H1 (cell line): ENCODE data around the gene RCSD1. TPM values are rescaled to one million over a fixed set of nuclear protein-coding genes. Genes with fewer than 3 reads are reported as not detected.

Source experiments
- CTCF ChIA-PET: fragments of 300-600 bp; sonication (Branson Sonifier 250); formaldehyde crosslinking; loops from one replicate; lab custom pipeline; 2021; ENCODE audit not compliant: partially characterized antibody; lab: Charles Lee
- POLR2A ChIA-PET: fragments of 300-600 bp; sonication (Branson Sonifier 250); formaldehyde crosslinking; loops from one replicate; lab custom pipeline; 2021; ENCODE audit warnings: inconsistent platforms; ENCODE audit not compliant: partially characterized antibody; lab: Charles Lee
- DNase-seq, 2 experiments: peaks; one replicate each; pipeline versions ENCODE4 v3.0.0 to v3.0.0-alpha.2; 2010 to 2022; ENCODE audit warnings: low spot score in 2 of 2, low read depth in 1 of 2, mixed read lengths in 1 of 2
- FAIRE-seq: peaks from 2 replicates; lab custom pipeline; 2011; peaks lifted over from hg19 to GRCh38; lab: Jason Lieb, UNC
- H2AFZ ChIP-seq: 2 replicates; pipeline ENCODE4 v1.8.1; 2012; ENCODE audit warnings: low read length, inconsistent platforms
- H2AK5ac ChIP-seq: 2 replicates; pipeline ENCODE4 v1.6.1; 2013; ENCODE audit warnings: low read depth, low read length
- H2BK120ac ChIP-seq: replicated peaks from 2 replicates; pipeline ENCODE3; 2013; ENCODE audit warnings: low read depth, low read length, inconsistent platforms
- H2BK12ac ChIP-seq: 2 replicates; pipeline ENCODE4 v1.6.1; 2013; ENCODE audit warnings: low read depth, low read length
- H2BK15ac ChIP-seq: 2 replicates; pipeline ENCODE4 v1.6.1; 2013; ENCODE audit warnings: low read length
- H2BK20ac ChIP-seq: 2 replicates; pipeline ENCODE4 v1.6.1; 2013; ENCODE audit warnings: low read length
- H2BK5ac ChIP-seq: 2 replicates; pipeline ENCODE4 v1.6.1; 2013; ENCODE audit warnings: low read depth, low read length
- H3K14ac ChIP-seq: 2 replicates; pipeline ENCODE4 v1.6.1; 2013; ENCODE audit warnings: inconsistent platforms; ENCODE audit not compliant: insufficient read length
- H3K18ac ChIP-seq: 2 replicates; pipeline ENCODE4 v1.6.1; 2013; ENCODE audit warnings: low read length; ENCODE audit errors: extremely low read depth
- H3K23ac ChIP-seq: 2 replicates; pipeline ENCODE4 v1.6.1; 2013; ENCODE audit warnings: inconsistent platforms; ENCODE audit not compliant: insufficient read length
- H3K23me2 ChIP-seq: 2 replicates; pipeline ENCODE4 v1.6.1; 2013; ENCODE audit warnings: low read depth, low read length
- H3K27ac ChIP-seq: 2 replicates; pipeline ENCODE4 v1.6.1; 2011; ENCODE audit warnings: low read depth, low read length, inconsistent platforms
- H3K27me3 ChIP-seq, 4 experiments: replicated peaks in 1 of 4; 1 replicate in 1 of 4; 2 replicates in 3 of 4; pipeline versions ENCODE4 v1.6.1 to v1.8.1; 2011 to 2013; ENCODE audit warnings: low read length in 3 of 4, mild to moderate bottlenecking in 3 of 4, inconsistent platforms in 2 of 4, mixed read lengths in 2 of 4, moderate library complexity in 1 of 4; ENCODE audit not compliant: control insufficient read depth in 3 of 4, insufficient read depth in 3 of 4; ENCODE audit errors: extremely low read depth in 1 of 4
- H3K36me3 ChIP-seq, 4 experiments: 2 replicates each; pipeline versions ENCODE4 v1.6.1 to v1.8.1; 2011 to 2013; ENCODE audit warnings: mild to moderate bottlenecking in 4 of 4, low read length in 3 of 4, moderate library complexity in 2 of 4, control low read depth in 1 of 4, inconsistent platforms in 1 of 4; ENCODE audit not compliant: insufficient read depth in 4 of 4, control insufficient read depth in 2 of 4
- H3K4ac ChIP-seq: replicated peaks from 2 replicates; pipeline ENCODE3; 2013; ENCODE audit warnings: low read length, low read depth, mixed read lengths, inconsistent platforms; ENCODE audit not compliant: insufficient read length
- H3K4me1 ChIP-seq, 4 experiments: replicated peaks in 1 of 4; 1 replicate in 1 of 4; 2 replicates in 3 of 4; pipeline versions ENCODE4 v1.6.1 to v1.8.1; 2011 to 2013; ENCODE audit warnings: low read length in 3 of 4, inconsistent platforms in 2 of 4, mixed read lengths in 1 of 4; ENCODE audit not compliant: insufficient read depth in 4 of 4, control insufficient read depth in 3 of 4
- H3K4me2 ChIP-seq, 2 experiments: 2 replicates each; pipeline versions ENCODE4 v1.6.1 to v1.8.1; 2011 to 2013; ENCODE audit warnings: low read depth in 2 of 2, low read length in 2 of 2, control low read depth in 1 of 2, inconsistent platforms in 1 of 2, mild to moderate bottlenecking in 1 of 2; ENCODE audit not compliant: insufficient read depth in 1 of 2
- H3K4me3 ChIP-seq, 4 experiments: fragments of 200-600, 300-600 bp in 1 of 4; sonication (generic), shearing (Covaris generic), sonication (Bioruptor Twin) in 1 of 4; 2 replicates each; pipeline versions ENCODE4 v1.5.1 to v1.8.1; 2011 to 2016; ENCODE audit warnings: low read length in 4 of 4, low read depth in 3 of 4, control low read depth in 2 of 4, inconsistent platforms in 2 of 4, mild to moderate bottlenecking in 2 of 4, mixed read lengths in 1 of 4, moderate library complexity in 1 of 4; ENCODE audit not compliant: insufficient read depth in 2 of 4; ENCODE audit errors: extremely low read depth in 1 of 4
- H3K56ac ChIP-seq: replicated peaks from 2 replicates; pipeline ENCODE3; 2013; ENCODE audit warnings: low read depth, mild to moderate bottlenecking, mixed read lengths, low read length, inconsistent platforms; ENCODE audit not compliant: insufficient read length
- H3K79me1 ChIP-seq: 2 replicates; pipeline ENCODE4 v1.6.1; 2013; ENCODE audit warnings: low read depth, low read length, control low read depth
- H3K79me2 ChIP-seq, 2 experiments: 2 replicates each; pipeline versions ENCODE4 v1.6.1 to v1.8.1; 2012 to 2013; ENCODE audit warnings: low read length in 2 of 2, mild to moderate bottlenecking in 2 of 2, inconsistent platforms in 1 of 2; ENCODE audit not compliant: insufficient read depth in 2 of 2, control insufficient read depth in 1 of 2
- H3K9ac ChIP-seq, 4 experiments: replicated peaks in 1 of 4; 1 replicate in 1 of 4; 2 replicates in 3 of 4; pipeline versions ENCODE4 v1.6.1 to v1.8.1; 2011 to 2013; ENCODE audit warnings: low read depth in 3 of 4, low read length in 3 of 4, control low read depth in 2 of 4, mild to moderate bottlenecking in 2 of 4, moderate library complexity in 2 of 4, inconsistent platforms in 1 of 4; ENCODE audit errors: extremely low read depth in 1 of 4
- H3K9me3 ChIP-seq, 2 experiments: 2 replicates each; pipeline versions ENCODE4 v1.6.1 to v1.8.1; 2012 to 2013; ENCODE audit warnings: mild to moderate bottlenecking in 2 of 2, moderate library complexity in 2 of 2, control low read depth in 1 of 2, inconsistent platforms in 1 of 2, low read depth in 1 of 2, low read length in 1 of 2, mixed read lengths in 1 of 2; ENCODE audit not compliant: insufficient read depth in 2 of 2
- H4K20me1 ChIP-seq, 2 experiments: replicated peaks in 1 of 2; 2 replicates each; pipeline versions ENCODE3 to v1.8.1; 2011 to 2013; ENCODE audit warnings: inconsistent platforms in 2 of 2, low read length in 2 of 2, mild to moderate bottlenecking in 1 of 2; ENCODE audit not compliant: insufficient read depth in 2 of 2, control insufficient read depth in 1 of 2
- H4K5ac ChIP-seq: 2 replicates; pipeline ENCODE4 v1.6.1; 2013; ENCODE audit warnings: low read length, low read depth, mixed read lengths, inconsistent platforms; ENCODE audit not compliant: insufficient read length
- H4K8ac ChIP-seq: 2 replicates; pipeline ENCODE4 v1.8.0; 2013; ENCODE audit warnings: mild to moderate bottlenecking, moderate library complexity, low read length, inconsistent platforms; ENCODE audit not compliant: insufficient read depth; ENCODE audit errors: extremely low read depth
- H4K91ac ChIP-seq: replicated peaks from 2 replicates; pipeline ENCODE3; 2013; ENCODE audit warnings: low read length, mixed read lengths, inconsistent platforms; ENCODE audit not compliant: insufficient read length
- EGR1 ChIP-seq: IDR thresholded peaks from 2 replicates; pipeline ENCODE4 v1.6.1; 2011; ENCODE audit warnings: low read depth, low read length, borderline replicate concordance
- EZH2 ChIP-seq: fragments of 200-600 bp; sonication (generic); IDR thresholded peaks from 2 replicates; pipeline ENCODE4 v1.7.1; 2012; ENCODE audit warnings: low read depth, mild to moderate bottlenecking, moderate library complexity, low read length, inconsistent platforms; ENCODE audit not compliant: severe bottlenecking
- NANOG ChIP-seq: IDR thresholded peaks from 2 replicates; pipeline ENCODE4 v1.6.1; 2011; ENCODE audit warnings: low read length, low read depth, mild to moderate bottlenecking, inconsistent platforms; ENCODE audit not compliant: insufficient read depth, poor library complexity, severe bottlenecking
- NRF1 ChIP-seq: IDR thresholded peaks from 2 replicates; pipeline ENCODE4 v1.6.1; 2011; ENCODE audit warnings: mild to moderate bottlenecking, low read depth, low read length, improper control_type of control experiment
- POU5F1 ChIP-seq: IDR thresholded peaks from 2 replicates; pipeline ENCODE4 v1.6.1; 2011; ENCODE audit warnings: low read depth, mild to moderate bottlenecking, low read length, moderate library complexity
- RFX5 ChIP-seq: IDR thresholded peaks from 2 replicates; pipeline ENCODE4 v1.6.1; 2011; ENCODE audit warnings: low read depth, low read length, improper control_type of control experiment, borderline replicate concordance
- RXRA ChIP-seq: IDR thresholded peaks from 2 replicates; pipeline ENCODE4 v1.6.1; 2011; ENCODE audit warnings: low read depth, mild to moderate bottlenecking, low read length, moderate library complexity; ENCODE audit not compliant: insufficient read depth
- SP4 ChIP-seq: IDR thresholded peaks from 2 replicates; pipeline ENCODE4 v1.6.1; 2012; ENCODE audit warnings: low read length, inconsistent platforms
- TAF7 ChIP-seq: optimal IDR thresholded peaks from 2 replicates; pipeline ENCODE3; 2011; ENCODE audit warnings: low read depth, mild to moderate bottlenecking, inconsistent platforms, low read length, moderate library complexity, borderline replicate concordance
- TCF12 ChIP-seq: IDR thresholded peaks from 2 replicates; pipeline ENCODE4 v1.6.1; 2011; ENCODE audit warnings: low read depth, mild to moderate bottlenecking, low read length
- USF2 ChIP-seq: IDR thresholded peaks from 2 replicates; pipeline ENCODE4 v1.6.1; 2011; ENCODE audit warnings: low read length, improper control_type of control experiment
- WGBS, 2 experiments: shearing (Covaris generic) in 1 of 2; methylation state at CpG; one replicate each; pipeline versions ENCODE4 v1.1.6 to v1.1.7; 2013 to 2015; ENCODE audit warnings: low lambda C conversion rate in 2 of 2, mixed read lengths in 2 of 2, inconsistent platforms in 1 of 2, low coverage in 1 of 2, missing lambda C conversion rate in 1 of 2; ENCODE audit not compliant: insufficient replicate concordance in 2 of 2, insufficient coverage in 1 of 2, insufficient read length in 1 of 2; ENCODE audit errors: extremely low coverage in 1 of 2, missing lambda C conversion rate in 1 of 2; 5-methylcytosine and 5-hydroxymethylcytosine counted together
- polyA plus RNA-seq, 7 experiments: library from polyadenylated mRNA; depleted of rRNA in 3 of 7; stranded (reverse) in 5 of 7; unstranded in 2 of 7; fragments of >200 nt in 5 of 7; fragments of 200-250 nt in 2 of 7; gene quantifications; 1 replicate in 5 of 7; 2 replicates in 1 of 7; 4 replicates in 1 of 7; pipeline versions ENCODE4 v1.2.1 to v1.2.3, GENCODE V29; 2011 to 2013; ENCODE audit warnings: missing spikeins in 2 of 7, mixed read lengths in 2 of 7
- total RNA-seq: library from RNA; stranded (reverse); fragmentation: NEBNext Ultra II Directional; extraction: Animal tissue kit (Norgen Biotek cat#: 25700); gene quantifications from 2 replicates; pipeline ENCODE4 v1.2.1, GENCODE V29; 2021

Gene RCSD1
- total and polyA plus RNA-seq, 2 of the 8 experiments (the other 6 are each of a cell fraction or from before 2014, with no cell fraction given), result 0.47 to 0.69 TPM

GRCh38 chr1:167587872-167588271 lies 42.2 kb upstream of the RCSD1 start:
- H2BK20ac ChIP-seq, result no peak overlapping the region
- no peak overlapping the region for H3K4ac ChIP-seq
- H4K91ac ChIP-seq, result no peak overlapping the region
- H2AK5ac ChIP-seq, result no peak overlapping the region
- no peak overlapping the region for H4K8ac ChIP-seq
- no peaks in the 10 kb centered on the region for H3K27me3 ChIP-seq
- FAIRE-seq, result no peak
- H2AFZ ChIP-seq, result no peak overlapping the region
- H3K23ac ChIP-seq, result no peak overlapping the region
- ChIA-PET CTCF (interaction anchor here (1.0 to 1.6 kb wide), 3 partner anchors 9 to 222 kb away, joined by 3 to 4 read pairs (median 3); no protein-coding TSS in a partner anchor), POLR2A (interaction anchor here (0.9 kb wide), 1 partner anchor 12 kb away, joined by 5 read pairs; no protein-coding TSS in a partner anchor)
- no peaks in the 10 kb centered on the region for H3K36me3 ChIP-seq
- H3K27ac ChIP-seq, result no peak overlapping the region
- no peak overlapping the region for H2BK15ac ChIP-seq
- no peak overlapping the region for H2BK5ac ChIP-seq
- H3K9me3 ChIP-seq, result no peaks in the 10 kb centered on the region
- no peaks in the 10 kb centered on the region for H3K79me2 ChIP-seq
- WGBS, 2 experiments, result 77% methylated on average over 1 of the region's 1 CpG; no CpG with 5 or more reads in 1 of the 2 experiments
- no peak for DNase-seq
- H2BK12ac ChIP-seq, result no peak overlapping the region
- no peak overlapping the region for H2BK120ac ChIP-seq
- H3K79me1 ChIP-seq, result no peaks in the 10 kb centered on the region
- no peak overlapping the region for H3K14ac ChIP-seq
- no peaks in the 10 kb centered on the region for H4K20me1 ChIP-seq
- no peaks in the 10 kb centered on the region for H3K4me1 ChIP-seq
- H3K4me3 ChIP-seq, result no peak overlapping the region
- H3K23me2 ChIP-seq, result no peaks in the 10 kb centered on the region
- H4K5ac ChIP-seq, result no peak overlapping the region
- H3K9ac ChIP-seq, result no peak overlapping the region
- H3K4me2 ChIP-seq, result no peak overlapping the region
- no peak overlapping the region for H3K18ac ChIP-seq
- no peak overlapping the region for H3K56ac ChIP-seq
- no peak for TF ChIP-seq NANOG
- no peak for TF ChIP-seq EGR1
- no peak for TF ChIP-seq RXRA
- TF ChIP-seq USF2, result no peak
- no peak for TF ChIP-seq RFX5
- no peak for TF ChIP-seq TCF12
- TF ChIP-seq SP4, result no peak
- no peak for TF ChIP-seq EZH2
- TF ChIP-seq TAF7, result no peak
- no peak for TF ChIP-seq POU5F1
- TF ChIP-seq NRF1, result no peak
